ENCODE results near the gene POFUT2.
A peak's percentile ranks its signal among the peaks of the same experiment; 100 is the strongest.
"Not testable (repeated sequence)": the region's sequence is repeated elsewhere in the genome, so short reads cannot be mapped to it uniquely, and the experiment has no call there.

POFUT2 gene

DNA sequence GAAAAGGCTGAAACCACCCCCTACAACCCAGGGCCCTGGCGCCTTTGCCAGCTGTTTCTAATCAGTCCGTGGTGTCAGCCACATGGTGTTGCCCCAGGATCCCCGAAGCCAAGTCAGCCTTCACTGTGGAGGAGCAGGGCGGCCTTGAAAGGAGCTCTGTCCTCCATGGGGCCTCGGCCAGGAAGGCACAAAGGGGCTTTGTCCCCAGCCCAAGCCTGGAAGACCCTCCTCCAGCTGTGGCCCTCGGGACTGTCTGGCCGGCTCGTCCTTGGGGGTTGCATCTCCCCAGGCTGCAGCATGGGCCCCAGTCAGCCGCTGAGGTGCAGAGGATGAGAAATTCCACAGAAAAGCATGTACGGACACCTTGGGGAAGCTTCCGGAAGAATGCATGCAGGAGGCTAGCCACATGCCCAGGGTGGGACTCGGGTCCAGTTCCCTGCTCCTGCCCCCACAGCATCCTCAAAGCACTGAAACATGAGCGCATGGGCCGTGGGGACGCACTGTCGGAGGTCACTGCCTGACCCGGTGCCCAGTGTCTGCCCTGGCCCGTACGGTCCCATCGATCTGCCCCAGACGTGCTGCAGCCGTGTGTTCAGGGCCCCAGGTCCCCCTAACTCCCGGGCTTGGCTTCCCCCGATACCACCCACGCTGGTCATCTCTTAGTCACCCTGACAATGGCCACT is 38.6 kb upstream of the POFUT2 start:
- peak in 34 of 51 donors; percentile 10 to 78 (median 50) for DNase-seq

DNA sequence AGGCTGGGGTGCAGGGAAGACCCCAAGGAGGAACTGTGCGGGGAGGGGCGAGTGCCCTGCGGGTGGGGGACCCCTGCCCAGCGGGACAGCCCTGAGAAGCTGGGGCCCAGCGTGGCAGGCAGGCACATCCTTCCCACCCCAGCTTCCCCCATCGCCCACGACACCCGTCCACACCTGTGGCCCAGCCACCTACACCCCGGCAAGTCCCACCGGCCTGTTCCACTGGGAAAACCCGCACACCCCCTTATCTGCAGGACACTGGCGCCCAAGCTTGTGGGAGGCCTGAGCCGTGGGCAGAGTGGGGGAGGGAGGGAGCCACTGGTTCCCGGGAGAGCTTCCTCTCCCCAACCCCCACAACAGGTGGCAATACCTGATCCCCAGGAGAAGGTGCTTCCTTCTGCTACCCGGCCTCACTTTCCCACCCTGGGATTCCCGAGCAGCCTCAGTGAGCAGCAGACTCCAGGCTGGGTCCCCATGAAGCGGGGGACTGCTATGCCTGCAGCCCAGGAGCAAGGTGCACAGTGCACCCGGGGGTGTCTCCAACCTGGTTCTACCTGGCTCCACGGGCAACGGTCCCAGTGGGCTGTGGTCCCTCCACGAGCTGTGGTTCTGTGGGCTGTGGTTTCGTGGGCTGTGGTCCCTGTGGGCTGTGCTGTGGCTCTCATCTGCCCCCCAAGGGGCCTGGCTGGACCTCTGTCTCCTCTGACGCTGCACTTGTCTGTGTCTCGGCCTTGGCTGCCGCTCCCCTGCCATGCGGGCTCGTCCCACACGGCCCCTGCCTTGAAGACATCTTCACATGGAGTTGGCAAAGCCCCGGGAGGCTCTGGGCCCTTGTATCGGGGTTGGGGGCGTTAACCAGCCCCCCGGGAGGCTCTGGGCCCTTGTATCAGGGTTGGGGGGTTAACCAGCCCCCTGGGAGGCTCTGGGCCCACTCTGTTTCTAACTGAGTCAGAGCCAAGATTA is 37.8 kb upstream of the POFUT2 start:
- DNase-seq = peak in 1 of 51 donors; percentile 42

DNA sequence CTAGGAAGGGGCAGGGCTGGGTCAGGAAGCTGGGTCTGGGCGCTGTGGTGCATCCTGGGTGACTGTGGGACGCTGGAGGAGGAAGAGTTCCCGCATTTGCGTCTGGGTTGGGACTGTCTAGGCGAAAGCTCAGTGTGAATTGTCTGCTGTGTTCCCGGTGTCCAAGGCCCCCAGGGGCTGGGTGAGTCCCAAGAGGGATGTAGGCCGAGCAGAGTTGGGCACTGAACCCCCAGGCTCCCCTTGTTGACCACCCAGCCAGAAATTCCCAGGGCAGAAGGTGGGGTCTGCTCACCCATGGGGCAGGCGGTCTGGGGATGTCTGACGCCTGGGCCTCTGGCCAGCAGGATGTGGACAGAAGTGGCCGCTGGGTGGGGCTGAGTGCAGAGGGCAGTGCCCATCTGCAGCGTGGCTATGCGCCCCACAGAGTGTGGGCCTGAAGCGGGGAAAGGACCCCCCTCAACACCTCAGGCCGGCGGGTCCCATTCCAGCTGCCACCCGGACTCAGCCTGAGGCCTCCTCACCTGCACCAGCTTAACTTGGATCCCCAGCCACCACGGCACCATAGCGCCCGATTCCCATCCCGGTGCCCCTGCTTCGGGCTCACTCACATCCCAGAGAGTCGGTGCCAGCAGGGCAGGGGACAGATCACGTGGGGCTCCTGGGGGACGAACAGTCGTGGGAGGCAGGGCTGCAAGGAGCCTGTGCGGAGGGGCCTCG is 37.0 kb upstream of the POFUT2 start:
- no peak for DNase-seq

DNA sequence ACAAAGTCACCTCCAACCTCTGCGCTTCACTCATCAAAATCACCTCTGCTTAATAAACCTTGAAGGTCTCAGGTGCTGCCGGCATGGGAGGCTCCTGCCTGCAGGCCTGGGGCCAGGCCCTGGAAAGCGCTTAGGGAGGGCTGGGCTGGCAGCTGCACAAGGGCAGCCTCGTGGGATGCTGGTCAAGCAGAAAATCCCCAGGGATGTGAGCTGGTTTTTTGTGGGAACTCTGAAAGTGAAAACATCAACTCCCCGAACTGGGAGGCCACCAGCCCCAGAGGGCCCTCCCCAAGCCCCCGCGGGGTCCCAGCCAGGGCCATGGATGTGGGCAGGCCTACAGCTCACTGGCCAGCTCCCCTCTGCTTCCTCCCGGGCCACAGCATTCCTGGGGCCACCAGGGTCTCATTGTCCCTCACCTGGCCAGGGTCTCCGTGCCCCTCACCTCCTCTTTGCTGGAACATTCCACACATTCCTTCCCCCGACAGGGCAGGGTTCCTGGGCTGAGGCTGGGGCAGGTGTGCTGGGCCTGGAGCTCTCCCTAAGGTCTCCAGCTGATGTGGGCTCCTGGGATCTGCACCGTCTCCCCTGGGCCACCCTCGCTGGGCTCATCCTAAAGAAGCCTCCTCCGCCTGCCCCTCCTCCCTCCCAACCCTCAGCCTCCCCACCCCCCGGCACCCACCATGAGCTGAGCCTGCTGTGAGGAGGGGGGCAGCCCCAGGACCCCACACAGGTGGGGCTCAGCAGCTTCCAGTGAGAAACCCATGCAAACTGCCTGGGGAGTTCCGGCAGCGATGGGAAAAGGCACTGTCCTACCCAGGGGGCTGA is 36.0 kb upstream of the POFUT2 start:
- DNase-seq = no peak

DNA sequence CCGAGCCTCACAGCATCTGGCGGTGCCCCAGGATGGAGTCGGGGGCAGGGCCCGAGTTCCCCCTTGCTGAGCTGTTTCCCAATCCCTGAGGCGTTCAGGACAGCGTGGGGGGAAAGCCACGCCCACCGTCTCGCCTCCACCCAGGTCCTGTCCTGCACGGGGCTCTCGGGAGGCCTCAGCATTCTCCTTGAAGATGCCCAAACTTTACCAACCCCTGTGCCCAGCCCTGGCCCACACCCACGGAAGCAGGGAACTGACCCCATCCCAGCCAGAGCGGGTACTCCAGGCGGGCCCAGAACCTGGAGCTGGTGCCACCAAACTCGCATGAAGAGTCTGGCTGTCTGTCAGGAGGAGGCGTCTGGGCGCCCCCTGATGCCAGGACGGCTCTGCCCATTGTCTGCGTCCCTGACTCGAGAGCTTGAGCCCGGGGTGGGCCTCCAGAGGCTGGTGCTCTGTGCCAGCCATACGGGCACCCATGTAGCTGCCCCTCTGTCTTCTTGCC is 35.3 kb upstream of the POFUT2 start:
- no peak for DNase-seq

DNA sequence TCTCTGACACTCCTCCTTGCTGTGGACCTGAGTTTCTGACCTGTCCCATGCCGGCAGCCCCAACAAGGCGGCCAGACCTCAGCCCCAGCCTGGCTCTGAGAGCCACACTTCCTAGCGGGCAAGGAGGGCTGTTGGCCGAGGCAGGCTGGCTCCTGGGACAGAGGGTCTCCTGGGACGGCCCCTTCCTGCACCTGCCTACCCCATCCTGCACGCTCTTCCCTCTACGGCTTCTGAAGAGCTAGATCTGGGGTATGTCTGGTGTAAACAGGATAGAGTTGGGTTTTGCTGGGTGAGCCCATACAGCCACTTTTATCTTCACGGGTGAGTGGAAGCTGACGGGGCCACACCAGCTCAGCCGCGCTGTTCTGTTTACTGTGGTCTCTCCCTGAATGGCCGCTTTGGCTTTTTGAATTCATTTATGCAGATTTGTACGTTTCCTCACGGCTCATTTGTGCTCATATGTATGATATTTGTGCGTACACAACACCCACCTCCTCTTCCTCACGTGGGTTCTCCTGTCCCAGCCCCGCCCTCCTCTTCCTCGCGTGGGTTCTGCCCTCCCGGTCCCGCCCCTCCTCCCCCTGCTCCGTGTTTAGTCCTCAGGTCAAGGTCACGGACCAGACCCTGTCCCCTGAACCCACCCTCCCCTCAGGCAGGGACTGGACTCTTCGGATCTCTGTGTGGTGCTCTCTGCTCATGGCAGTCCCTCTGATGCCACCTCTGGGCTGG is 34.7 kb upstream of the POFUT2 start:
- DNase-seq = no peak

DNA sequence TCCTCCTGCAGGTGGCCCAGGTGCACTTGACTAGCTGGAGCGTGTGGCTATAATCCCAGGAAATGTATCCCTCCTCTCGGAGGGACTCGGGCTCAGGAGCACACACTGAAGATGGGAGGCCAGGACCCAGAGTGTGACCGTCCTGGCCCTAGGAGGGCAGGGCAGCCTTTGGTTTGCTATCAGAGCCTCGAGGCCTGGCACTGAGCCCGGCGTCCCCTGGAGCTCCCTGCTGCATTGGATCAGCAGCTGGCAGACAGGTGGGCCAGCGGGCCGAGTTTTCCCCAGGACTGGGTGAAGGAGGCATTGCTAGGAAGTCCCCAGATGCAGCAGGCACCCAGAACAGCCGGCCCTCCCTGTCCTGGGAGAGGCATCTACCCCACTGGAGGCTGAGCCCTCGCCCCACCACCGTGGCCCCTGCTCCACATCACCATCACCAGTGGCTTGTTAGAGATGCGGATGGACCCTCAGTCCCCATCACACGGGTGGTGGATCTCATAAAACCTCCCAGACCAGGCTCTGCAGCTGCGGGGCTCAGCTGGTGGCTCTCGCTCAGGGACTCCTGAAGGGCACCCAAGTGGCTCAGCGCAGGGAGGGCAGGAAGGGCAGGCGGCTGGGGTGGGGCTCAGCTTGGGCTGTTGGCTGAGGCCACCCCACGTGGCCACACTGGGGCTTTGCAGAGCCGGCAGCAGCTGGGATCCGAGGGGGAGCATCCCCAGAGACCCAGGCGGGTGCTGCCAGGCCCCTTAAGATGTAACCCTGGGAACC is 32.7 kb upstream of the POFUT2 start:
- no peak for DNase-seq

DNA sequence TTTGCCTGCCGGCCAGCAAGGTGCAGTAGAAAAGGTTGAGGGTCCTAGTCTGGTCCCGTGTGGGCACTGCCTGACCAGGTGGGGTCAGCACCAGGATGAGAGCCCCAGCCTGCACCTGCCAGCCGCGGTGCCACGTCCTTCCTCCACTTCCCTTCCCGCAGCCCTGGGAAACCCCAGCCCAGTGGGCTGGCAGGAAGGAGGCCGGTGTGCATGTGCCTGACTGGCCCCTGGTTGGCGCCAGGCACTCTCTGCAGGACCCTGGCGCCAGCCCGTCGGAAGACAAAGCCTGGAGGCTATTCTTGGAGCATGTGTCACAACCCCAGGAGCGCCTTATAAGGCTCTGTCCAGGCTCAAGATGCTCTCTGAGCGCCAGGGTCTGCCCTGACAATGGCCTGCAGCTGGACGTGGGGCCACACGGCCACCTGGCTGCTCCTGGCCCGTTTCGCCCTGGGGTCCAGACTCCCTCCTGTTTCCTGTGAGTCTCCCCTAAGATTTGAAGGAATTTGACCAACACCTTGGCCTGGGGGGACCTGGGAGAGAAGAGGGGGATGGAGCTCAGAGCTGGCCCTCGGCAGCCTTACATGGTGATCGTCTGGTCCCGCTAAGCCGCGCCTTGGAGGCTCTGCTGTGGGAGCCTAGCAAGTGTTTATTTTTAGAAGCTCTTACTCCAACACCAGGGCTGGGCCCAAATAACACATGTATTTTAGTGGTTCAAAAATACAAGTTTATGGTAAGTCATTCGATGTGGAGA is 31.9 kb upstream of the POFUT2 start:
- no peak for DNase-seq

DNA sequence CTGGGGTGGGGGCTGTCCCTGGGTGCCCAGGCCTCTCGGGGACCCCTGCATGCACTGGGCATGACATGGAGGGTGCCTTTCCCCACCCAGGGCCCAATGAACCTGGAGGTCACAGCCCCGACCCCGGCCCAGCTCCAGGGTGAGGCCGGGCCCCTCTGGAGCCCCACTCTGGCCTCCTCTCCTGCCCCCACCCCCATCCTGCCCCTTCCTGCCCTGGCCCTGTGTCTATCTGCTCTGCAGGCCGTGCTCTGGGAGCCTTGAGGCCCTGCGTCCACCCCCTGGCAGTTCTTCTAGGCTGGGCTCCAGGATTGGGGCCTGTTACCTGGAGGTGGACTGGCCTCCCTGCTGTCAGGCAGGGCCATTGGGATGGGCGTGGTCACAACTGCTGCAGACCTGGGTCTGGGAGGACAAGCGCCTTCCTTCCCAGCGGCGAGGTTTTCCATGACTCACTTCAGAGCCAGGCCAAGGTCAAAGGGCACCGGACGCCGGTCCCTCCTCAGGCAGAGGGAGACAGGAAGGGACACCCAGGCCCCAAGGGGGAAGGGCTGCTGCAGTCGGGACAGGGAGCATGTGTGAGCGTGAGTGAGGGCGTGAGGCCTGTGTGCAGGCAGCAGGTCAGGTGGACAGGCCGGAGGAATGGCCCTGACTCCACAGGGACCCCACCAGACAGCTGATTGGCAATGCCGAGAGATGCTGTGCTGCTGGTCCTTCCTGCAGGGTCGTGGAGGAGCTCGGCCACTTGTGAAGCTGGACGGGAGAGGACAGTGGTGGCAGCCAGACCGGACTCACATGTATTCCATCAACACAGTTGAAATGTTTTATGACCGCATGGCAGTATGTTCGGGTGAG is 31.1 kb upstream of the POFUT2 start:
- DNase-seq = peak in 1 of 51 donors; percentile 31

DNA sequence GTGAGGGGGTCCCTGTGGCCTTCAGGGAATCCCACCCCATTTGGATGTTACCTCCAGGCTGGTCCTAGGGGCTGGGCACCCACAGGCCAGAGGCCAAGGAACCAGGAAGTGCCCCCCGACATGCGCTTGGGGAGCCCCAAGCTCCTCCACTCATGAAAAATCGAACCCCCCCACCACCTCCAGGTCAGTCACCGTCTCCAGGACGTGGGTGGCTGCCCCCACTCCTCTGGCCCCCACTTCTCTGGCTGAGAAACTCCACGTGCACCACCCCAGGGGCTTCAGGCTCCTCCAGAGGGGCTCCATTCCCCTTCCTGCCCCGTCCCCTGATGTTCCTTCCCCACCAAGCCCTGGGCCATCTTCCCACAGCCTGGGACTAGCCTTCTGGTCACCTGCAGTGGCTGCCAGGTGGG is 30.5 kb upstream of the POFUT2 start:
- DNase-seq = no peak

DNA sequence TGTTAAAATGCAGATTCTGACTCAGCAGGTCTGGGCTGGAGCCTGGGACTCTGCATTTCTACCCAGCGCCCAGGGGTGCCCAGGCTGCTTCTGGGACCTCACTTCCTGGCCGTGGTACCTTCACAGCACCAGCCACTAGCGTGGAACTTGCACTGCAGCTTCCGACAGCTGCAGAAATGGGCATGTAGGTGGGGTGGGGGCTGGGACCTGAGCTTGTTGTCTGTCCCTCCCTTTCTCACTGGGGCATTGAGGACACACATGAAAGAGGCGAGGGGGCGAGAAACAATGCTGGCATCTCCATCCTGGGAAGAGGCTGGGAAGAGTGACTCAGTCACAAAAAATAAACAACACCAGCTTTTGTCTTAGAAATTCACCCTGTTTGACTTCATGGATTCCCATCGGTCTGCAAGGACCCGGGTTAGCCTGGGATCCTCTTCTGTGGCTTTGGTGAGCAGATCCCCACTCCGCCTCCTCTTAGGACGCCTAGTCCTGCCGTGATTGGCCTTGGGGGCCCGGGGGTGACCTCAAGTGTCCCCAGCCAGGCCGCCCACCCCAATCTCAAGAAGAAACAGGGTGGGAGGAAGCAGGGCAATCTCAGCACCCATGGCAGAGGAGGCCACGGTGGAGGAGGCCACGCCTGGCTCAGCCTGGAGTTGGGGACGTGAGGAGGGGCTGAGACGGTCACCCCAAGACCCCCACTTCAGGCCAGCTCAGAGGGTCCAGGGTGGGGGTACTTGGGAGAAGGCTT is 29.9 kb upstream of the POFUT2 start:
- no peak for DNase-seq

DNA sequence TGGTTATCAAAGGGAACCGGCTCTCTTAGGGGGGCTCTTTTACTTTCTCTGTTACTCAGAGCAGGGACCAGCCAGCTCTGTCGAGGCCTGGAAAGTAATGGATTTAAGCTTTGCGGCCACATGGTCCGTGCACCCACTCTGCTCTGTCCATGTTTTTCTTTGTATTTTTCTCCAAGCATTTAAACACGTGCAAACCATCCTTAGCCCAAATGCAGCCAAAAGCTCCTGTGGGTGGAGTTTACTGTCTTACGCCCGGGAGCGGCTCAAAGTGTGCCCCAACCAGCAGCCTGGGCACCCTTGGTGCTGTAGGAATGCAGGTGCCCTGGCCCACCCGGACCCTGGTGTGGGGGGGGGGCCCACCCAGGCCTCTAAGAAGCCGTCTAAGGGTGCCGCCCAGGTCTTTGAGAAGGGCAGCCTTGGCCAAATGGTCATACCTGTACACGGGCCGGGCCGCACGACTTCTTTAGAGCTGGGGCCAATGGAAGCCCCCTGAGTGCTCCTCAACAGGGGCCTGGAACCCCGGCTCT is 29.2 kb upstream of the POFUT2 start:
- no peak for DNase-seq

DNA sequence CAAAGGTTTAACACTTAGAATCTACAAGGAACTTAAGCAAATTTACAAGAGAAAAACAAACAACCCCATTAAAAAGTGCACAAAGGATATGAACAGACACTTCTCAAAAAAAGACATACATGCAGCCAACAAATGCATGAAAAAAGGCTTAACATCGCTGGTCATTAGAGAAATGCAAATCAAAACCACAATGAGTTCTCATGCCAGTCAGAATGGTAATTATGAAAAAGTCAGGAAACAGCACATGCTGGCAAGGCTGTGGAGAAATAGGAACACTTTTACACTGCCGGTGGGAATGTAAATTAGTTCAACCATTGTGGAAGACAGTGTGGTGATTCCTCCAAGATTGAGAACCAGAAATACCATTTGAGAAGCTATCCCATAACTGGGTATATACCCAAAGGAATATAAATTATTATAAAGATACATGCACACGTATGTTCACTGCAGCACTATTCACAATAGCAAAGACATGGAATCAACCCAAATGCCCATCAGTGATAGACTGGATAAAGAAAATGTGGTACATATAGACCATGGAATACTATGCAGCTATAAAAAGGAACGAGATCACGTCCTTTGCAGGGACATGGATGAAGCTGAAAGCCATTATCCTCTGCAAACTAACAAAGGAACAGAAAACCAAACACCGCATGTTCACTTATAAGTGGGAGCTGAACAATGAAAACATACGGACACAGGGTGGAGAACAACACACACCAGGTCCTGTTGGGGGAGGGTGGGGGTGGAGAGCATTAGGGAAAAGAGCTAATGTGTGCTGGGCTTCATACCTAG is 28.2 kb upstream of the POFUT2 start:
- not testable (repeated sequence) for DNase-seq

DNA sequence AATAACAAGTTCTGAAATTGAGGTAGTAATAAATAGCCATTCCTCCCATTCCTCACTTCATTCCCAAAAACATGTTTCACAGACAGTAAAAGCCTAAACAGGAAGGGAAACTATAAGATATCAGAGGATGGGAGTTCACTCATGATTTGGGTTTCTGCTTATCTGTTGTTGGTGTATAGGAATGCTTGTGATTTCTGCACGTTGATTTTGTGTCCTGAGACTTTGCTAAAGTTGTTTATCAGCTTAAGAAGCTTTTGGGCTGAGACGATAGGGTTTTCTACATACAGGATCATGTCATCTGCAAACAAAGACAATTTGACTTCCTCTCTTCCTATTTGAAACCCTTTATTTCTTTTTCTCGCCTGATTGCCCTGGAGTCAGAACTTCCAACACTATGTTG is 26.0 kb upstream of the POFUT2 start:
- no peak for DNase-seq

DNA sequence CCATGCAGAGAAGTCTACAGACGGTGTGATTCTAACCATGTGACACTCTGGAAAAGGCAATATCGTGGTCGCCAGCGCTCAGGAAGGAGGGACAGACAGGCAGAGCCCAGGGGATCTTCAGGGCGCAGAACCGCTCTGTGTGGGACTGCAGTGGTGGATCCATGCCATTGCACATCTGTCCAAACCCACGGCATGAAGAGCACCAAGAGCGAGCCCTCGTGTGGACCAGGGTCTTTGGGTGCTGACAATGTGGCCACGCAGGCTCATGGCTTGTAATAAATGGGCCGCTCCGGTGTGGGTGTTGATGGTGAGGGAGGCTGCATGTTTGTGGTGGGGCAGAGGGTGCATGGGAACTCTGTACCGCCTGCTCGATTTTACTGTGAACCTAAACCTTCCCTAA is 25.3 kb upstream of the POFUT2 start:
- no peak for DNase-seq

DNA sequence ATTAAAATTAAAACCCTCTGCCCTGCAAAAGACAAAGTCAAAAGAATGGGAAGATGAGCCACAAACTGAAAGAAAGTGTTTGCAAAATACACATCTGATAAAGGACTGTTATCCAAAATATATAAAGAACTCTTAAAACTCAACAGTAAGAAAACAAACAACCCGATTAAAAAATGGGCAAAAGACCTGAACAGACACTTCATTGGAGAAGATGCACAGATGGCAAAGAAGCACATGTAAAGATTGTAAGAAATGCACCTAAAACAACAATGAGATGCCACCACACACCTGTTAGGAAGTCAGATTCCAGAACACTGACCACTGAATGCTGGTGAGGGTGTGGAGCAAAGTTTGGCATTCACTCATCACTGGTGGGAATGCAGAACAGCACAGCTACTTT is 24.6 kb upstream of the POFUT2 start:
- DNase-seq = no peak
